Measurements from ENCODE around the gene TUB. TPM values are rescaled to one million over a fixed set of nuclear protein-coding genes. Genes with fewer than 3 reads are reported as not detected.

Gene TUB
- total and polyA plus RNA-seq, 2 of the 8 experiments (the other 6 are each of a cell fraction or from before 2014, with no cell fraction given) = 15.3 to 31.3 TPM

DNA sequence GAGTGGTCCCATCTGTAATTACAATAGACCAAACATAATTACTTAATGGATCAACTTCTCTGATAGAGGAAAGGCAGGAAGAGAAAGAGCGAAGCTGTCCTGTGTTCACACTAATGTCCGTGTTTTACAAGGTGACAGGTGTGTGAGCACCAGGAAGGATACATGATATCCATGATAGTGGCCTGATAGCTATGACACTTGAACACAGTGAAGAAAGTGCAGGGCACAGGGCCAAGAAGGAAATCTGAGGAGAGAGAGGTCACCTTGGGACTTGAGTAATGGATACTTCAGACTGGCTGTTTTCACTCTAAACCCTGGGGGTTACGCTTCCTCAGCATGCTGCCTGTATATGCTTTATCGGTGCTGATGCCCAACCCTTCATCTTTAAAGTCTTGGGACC, 29.4 kb downstream of the TUB start:
- Histone ChIP-seq H3K23ac (ENCODE audit: insufficient read length) (no peak overlapping the region), H2BK20ac (ENCODE audit: low read length) (no peak overlapping the region), H3K27me3 (replicated peaks in 1 of 4; ENCODE audit: control insufficient read depth in 3 of 4, extremely low read depth in 1 of 4, insufficient read depth in 3 of 4, low read length in 3 of 4) (no peaks in the 10 kb centered on the region), H3K18ac (ENCODE audit: extremely low read depth, low read length) (no peak overlapping the region), H2AK5ac (ENCODE audit: low read depth, low read length) (no peak overlapping the region), H2BK12ac (ENCODE audit: low read depth, low read length) (no peak overlapping the region), H3K9ac (replicated peaks in 1 of 4; ENCODE audit: extremely low read depth in 1 of 4, low read depth in 3 of 4, low read length in 3 of 4) (no peak overlapping the region), H3K56ac (replicated peaks; ENCODE audit: insufficient read length, low read depth, low read length) (no peak overlapping the region), H3K27ac (ENCODE audit: low read depth, low read length) (no peak overlapping the region), H3K4me3 (ENCODE audit: extremely low read depth in 1 of 4, insufficient read depth in 2 of 4, low read depth in 3 of 4, low read length in 4 of 4) (no peak overlapping the region), H4K8ac (ENCODE audit: extremely low read depth, insufficient read depth, low read length) (no peak overlapping the region), H2BK120ac (replicated peaks; ENCODE audit: low read depth, low read length) (no peak overlapping the region), H3K4me1 (replicated peaks in 1 of 4; ENCODE audit: control insufficient read depth in 3 of 4, insufficient read depth in 4 of 4, low read length in 3 of 4) (no peaks in the 10 kb centered on the region), H4K20me1 (replicated peaks in 1 of 2; ENCODE audit: control insufficient read depth in 1 of 2, insufficient read depth in 2 of 2, low read length in 2 of 2) (peaks cover 2 to 5% of the 10 kb centered on the region in 2 experiments), H3K79me1 (ENCODE audit: low read depth, low read length) (no peaks in the 10 kb centered on the region), H3K4me2 (ENCODE audit: insufficient read depth in 1 of 2, low read depth in 2 of 2, low read length in 2 of 2) (no peak overlapping the region), H3K14ac (ENCODE audit: insufficient read length) (no peak overlapping the region), H3K36me3 (ENCODE audit: control insufficient read depth in 2 of 4, insufficient read depth in 4 of 4, low read length in 3 of 4) (peaks cover 2 to 28% (median 15%) of the 10 kb centered on the region in 4 experiments; a peak in 6 of 8 replicates), H4K91ac (replicated peaks; ENCODE audit: insufficient read length, low read length) (no peak overlapping the region), H3K4ac (replicated peaks; ENCODE audit: insufficient read length, low read depth, low read length) (no peak overlapping the region), H3K79me2 (ENCODE audit: control insufficient read depth in 1 of 2, insufficient read depth in 2 of 2, low read length in 2 of 2) (no peaks in the 10 kb centered on the region), H3K23me2 (ENCODE audit: low read depth, low read length) (no peaks in the 10 kb centered on the region), H4K5ac (ENCODE audit: insufficient read length, low read depth, low read length) (no peak overlapping the region), H2AFZ (ENCODE audit: low read length) (no peak overlapping the region), H3K9me3 (ENCODE audit: insufficient read depth in 2 of 2, low read depth in 1 of 2, low read length in 1 of 2) (no peaks in the 10 kb centered on the region), H2BK15ac (ENCODE audit: low read length) (no peak overlapping the region), H2BK5ac (ENCODE audit: low read depth, low read length) (no peak overlapping the region)
- FAIRE-seq (no peak), DNase-seq (ENCODE audit: low read depth in 1 of 2, low spot score in 2 of 2) (no peak)
- ChIA-PET POLR2A (ENCODE audit: partially characterized antibody) (interaction anchor here (2.9 kb wide), 1 partner anchor 11 kb away, joined by 12 read pairs; no protein-coding TSS in a partner anchor), CTCF (ENCODE audit: partially characterized antibody) (interaction anchor here (0.9 to 7.4 kb wide), 4 partner anchors 11 to 55 kb away, joined by 3 to 96 read pairs (median 6); no protein-coding TSS in a partner anchor)
- 87% methylated on average over 4 of the region's 4 CpGs; no CpG with 5 or more reads in 1 of the 2 experiments for WGBS, 2 experiments (ENCODE audit: extremely low coverage in 1 of 2, insufficient coverage in 1 of 2, insufficient read length in 1 of 2, insufficient replicate concordance in 2 of 2, low coverage in 1 of 2, low lambda C conversion rate in 2 of 2, missing lambda C conversion rate in 1 of 2)
- TF ChIP-seq MAFK (IDR thresholded peaks at IDR 0.05; ENCODE audit: low read depth, low read length) = no peak
